Transverse colon (tissue), 4 donors: ENCODE results near the gene KLHL36. TPM values are rescaled to one million over a fixed set of nuclear protein-coding genes. Genes with fewer than 3 reads are reported as not detected.

Source experiments
- DNase-seq: peaks from one replicate; pipeline ENCODE4 v3.0.0-alpha.2; 2019
- H3K27ac ChIP-seq, 4 donors: fragments of 200-600 bp; sonication (generic); 2 replicates each; pipeline ENCODE4 v1.5.1; 2016 to 2018; ENCODE audit warnings: inconsistent platforms in 4 of 4
- H3K27me3 ChIP-seq: fragments of 200-600 bp; sonication (generic); 2 replicates; pipeline ENCODE4 v1.5.1; 2017; ENCODE audit warnings: inconsistent platforms
- H3K36me3 ChIP-seq, 4 donors: fragments of 200-600 bp; sonication (generic); 2 replicates each; pipeline ENCODE4 v1.5.1; 2017 to 2019; ENCODE audit warnings: inconsistent platforms in 4 of 4
- H3K4me1 ChIP-seq, 4 donors: fragments of 200-600 bp; sonication (generic); 2 replicates each; pipeline ENCODE4 v1.5.1; 2017 to 2020; ENCODE audit warnings: inconsistent platforms in 4 of 4
- H3K4me3 ChIP-seq, 4 donors: fragments of 200-600 bp; sonication (generic); 1 replicate in 1 of 4; 2 replicates in 3 of 4; pipeline versions ENCODE4 v1.5.1 to v1.6.1; 2017 to 2019; ENCODE audit warnings: inconsistent platforms in 4 of 4
- H3K9me3 ChIP-seq, 2 donors: fragments of 200-600 bp; sonication (generic); 2 replicates each; pipeline ENCODE4 v1.5.1; 2017 to 2019; ENCODE audit warnings: inconsistent platforms in 2 of 2
- CTCF ChIP-seq, 5 experiments: fragments of 200-600 bp in 3 of 5; fragments of 450-650 bp in 2 of 5; sonication (generic) in 3 of 5; IDR thresholded peaks; 1 replicate in 2 of 5; 2 replicates in 3 of 5; pipeline ENCODE4 v1.5.1; 2016 to 2017; ENCODE audit warnings: antibody characterized with exemption in 5 of 5, inconsistent platforms in 3 of 5, mild to moderate bottlenecking in 2 of 5, moderate library complexity in 1 of 5
- EP300 ChIP-seq: sonication (generic); formaldehyde crosslinking; IDR thresholded peaks from one replicate; pipeline ENCODE4 v1.6.1; 2017; ENCODE audit warnings: antibody characterized with exemption, low read depth
- POLR2A ChIP-seq: fragments of 450-650 bp; IDR thresholded peaks from one replicate; pipeline ENCODE4 v1.6.1; 2016; ENCODE audit warnings: antibody characterized with exemption, mild to moderate bottlenecking, moderate library complexity
- POLR2AphosphoS5 ChIP-seq, 3 donors: sonication (generic); formaldehyde crosslinking; IDR thresholded peaks; one replicate each; pipeline ENCODE4 v1.6.1; 2016; ENCODE audit warnings: antibody characterized with exemption in 3 of 3
- WGBS, 2 donors: methylation state at CpG; one replicate each; pipeline ENCODE4 v1.1.5; 2018; ENCODE audit warnings: low coverage in 1 of 2; 5-methylcytosine and 5-hydroxymethylcytosine counted together
- in situ Hi-C, 4 donors: fragments of 200-750 bp; cut with MboI; loops; one replicate each; pipeline versions ENCODE4 v1.15.0 to v1.15.1; 2017; ENCODE audit warnings: low sequenced_read_pairs in 3 of 4, low pct_ligation_motif_present in 1 of 4, low pct_unique_long_range_greater_than_20kb in 1 of 4
- intact Hi-C: fragments of 100-400 bp; cut with DNase I; formaldehyde crosslinking; loops from one replicate; pipeline ENCODE4 v1.15.1; 2023; ENCODE audit warnings: low total_unique reads
- total RNA-seq, 4 donors: library from RNA; depleted of rRNA; stranded (reverse); fragments of >200 nt; gene quantifications; one replicate each; pipeline ENCODE4 v1.1.0, GENCODE V29; 2016

KLHL36 gene
- total RNA-seq, 4 donors from 2014 or later, result 38.0 to 75.5 (median 66.7) TPM

- Histone ChIP-seq H3K4me3 (no peak overlapping the region), H3K4me1 (no peaks in the 10 kb centered on the region), H3K36me3 (no peaks in the 10 kb centered on the region), H3K27me3 (no peaks in the 10 kb centered on the region), H3K27ac (no peak overlapping the region), H3K9me3 (no peaks in the 10 kb centered on the region)
- 60 to 92% methylated on average over 1 to 9 of the region's 9 CpGs for WGBS, 2 donors
- in situ Hi-C loops (loop anchor here in 1 of 4 donors (5.0 kb wide), 1 partner anchor 44 kb away; no protein-coding TSS in a partner anchor), intact Hi-C loops (loop anchor here (10.0 kb wide), 1 partner anchor 286 kb away; no protein-coding TSS in a partner anchor)
- TF ChIP-seq POLR2AphosphoS5 (IDR thresholded peaks at IDR 0.05), result no peak
- TF ChIP-seq POLR2A, result no peak
- no peak for TF ChIP-seq EP300
- no peak for TF ChIP-seq CTCF (IDR thresholded peaks at IDR 0.05)
- no peak for DNase-seq
Observed at GRCh38 chr16:84678541-84678940, 30.2 kb downstream of the KLHL36 start.

- Histone ChIP-seq H3K27ac (no peak overlapping the region), H3K9me3 (no peaks in the 10 kb centered on the region), H3K4me1 (no peaks in the 10 kb centered on the region), H3K4me3 (no peak overlapping the region), H3K36me3 (no peaks in the 10 kb centered on the region), H3K27me3 (no peaks in the 10 kb centered on the region)
- intact Hi-C loops, result no loop called here
- WGBS, 2 donors, result 79 to 91% methylated on average over 7 to 10 of the region's 10 CpGs
- TF ChIP-seq POLR2A (no peak), POLR2AphosphoS5 (IDR thresholded peaks at IDR 0.05) (no peak), CTCF (IDR thresholded peaks at IDR 0.05) (no peak), EP300 (no peak)
- no peak for DNase-seq
- in situ Hi-C loops, result no loop called here
Observed at GRCh38 chr16:84680165-84680842, 32.0 kb downstream of the KLHL36 start.

- in situ Hi-C loops, result no loop called here
- no peak for TF ChIP-seq POLR2AphosphoS5 (IDR thresholded peaks at IDR 0.05)
- no peak for TF ChIP-seq POLR2A
- TF ChIP-seq EP300, result no peak
- no peak for TF ChIP-seq CTCF (IDR thresholded peaks at IDR 0.05)
- H3K27me3 ChIP-seq, result no peaks in the 10 kb centered on the region
- no peaks in the 10 kb centered on the region for H3K9me3 ChIP-seq
- H3K4me3 ChIP-seq, result no peak overlapping the region
- intact Hi-C loops, result no loop called here
- 88 to 92% methylated on average over 3 to 4 of the region's 4 CpGs for WGBS, 2 donors
- H3K27ac ChIP-seq, result no peak overlapping the region
- H3K4me1 ChIP-seq, result no peaks in the 10 kb centered on the region
- no peak for DNase-seq
- no peaks in the 10 kb centered on the region for H3K36me3 ChIP-seq
Observed at GRCh38 chr16:84680843-84681629, 32.7 kb downstream of the KLHL36 start.

GRCh38 chr16:84683691-84684591 is 35.6 kb downstream of the KLHL36 start:
- DNase-seq, result no peak
- WGBS, 2 donors, result 78 to 79% methylated on average over 9 to 15 of the region's 15 CpGs
- H3K9me3 ChIP-seq, result no peaks in the 10 kb centered on the region
- intact Hi-C loops, result no loop called here
- in situ Hi-C loops, result no loop called here
- H3K4me3 ChIP-seq, result no peak overlapping the region
- no peaks in the 10 kb centered on the region for H3K4me1 ChIP-seq
- H3K36me3 ChIP-seq, result no peaks in the 10 kb centered on the region
- no peak overlapping the region for H3K27ac ChIP-seq
- TF ChIP-seq CTCF (IDR thresholded peaks at IDR 0.05) (no peak), EP300 (no peak), POLR2A (no peak), POLR2AphosphoS5 (IDR thresholded peaks at IDR 0.05) (no peak)
- no peaks in the 10 kb centered on the region for H3K27me3 ChIP-seq
